Measurements from ENCODE around the gene CBX8.

DNA sequence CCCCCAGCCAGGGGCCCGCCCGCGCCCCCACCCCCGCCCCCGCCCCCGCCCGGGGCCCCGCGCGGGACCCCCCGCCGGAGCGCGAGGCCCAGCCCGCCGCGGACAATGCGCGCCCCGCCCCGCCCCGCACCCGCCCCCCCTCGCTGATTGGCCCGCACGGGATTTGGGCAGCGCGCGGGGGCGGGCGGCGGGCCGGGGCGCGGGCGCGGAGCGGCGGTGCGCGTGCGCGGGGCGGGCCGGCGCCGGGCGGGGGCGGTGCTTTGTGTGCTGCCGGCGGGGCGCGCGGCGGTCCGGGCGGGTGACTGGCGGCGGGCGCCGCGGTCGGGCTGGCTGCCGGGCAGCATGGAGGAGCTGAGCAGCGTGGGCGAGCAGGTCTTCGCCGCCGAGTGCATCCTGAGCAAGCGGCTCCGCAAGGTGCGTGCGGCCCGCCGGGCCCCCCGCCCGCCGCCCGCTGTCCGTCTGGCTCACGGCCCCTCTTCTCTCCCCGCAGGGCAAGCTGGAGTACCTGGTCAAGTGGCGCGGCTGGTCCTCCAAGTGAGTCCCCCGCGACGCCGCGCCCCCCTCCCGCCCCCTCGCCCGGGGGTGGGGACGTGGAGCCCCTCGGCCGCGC, 18.9 kb downstream of the CBX8 start, which contains the start of gene CBX2:
- TF ChIP-seq, protein P1, sequence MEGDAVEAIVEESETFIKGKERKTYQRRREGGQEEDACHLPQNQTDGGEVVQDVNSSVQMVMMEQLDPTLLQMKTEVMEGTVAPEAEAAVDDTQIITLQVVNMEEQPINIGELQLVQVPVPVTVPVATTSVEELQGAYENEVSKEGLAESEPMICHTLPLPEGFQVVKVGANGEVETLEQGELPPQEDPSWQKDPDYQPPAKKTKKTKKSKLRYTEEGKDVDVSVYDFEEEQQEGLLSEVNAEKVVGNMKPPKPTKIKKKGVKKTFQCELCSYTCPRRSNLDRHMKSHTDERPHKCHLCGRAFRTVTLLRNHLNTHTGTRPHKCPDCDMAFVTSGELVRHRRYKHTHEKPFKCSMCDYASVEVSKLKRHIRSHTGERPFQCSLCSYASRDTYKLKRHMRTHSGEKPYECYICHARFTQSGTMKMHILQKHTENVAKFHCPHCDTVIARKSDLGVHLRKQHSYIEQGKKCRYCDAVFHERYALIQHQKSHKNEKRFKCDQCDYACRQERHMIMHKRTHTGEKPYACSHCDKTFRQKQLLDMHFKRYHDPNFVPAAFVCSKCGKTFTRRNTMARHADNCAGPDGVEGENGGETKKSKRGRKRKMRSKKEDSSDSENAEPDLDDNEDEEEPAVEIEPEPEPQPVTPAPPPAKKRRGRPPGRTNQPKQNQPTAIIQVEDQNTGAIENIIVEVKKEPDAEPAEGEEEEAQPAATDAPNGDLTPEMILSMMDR (IDR thresholded peaks at IDR 0.05; ENCODE audit: borderline replicate concordance, extremely low read depth, low read length, poor library complexity, severe bottlenecking) = no peak
- TF ChIP-seq EZH2 (IDR thresholded peaks at IDR 0.05; ENCODE audit: borderline replicate concordance, low read depth, low read length, severe bottlenecking) = no peak

All from DND-41 (cell line).